Astrocyte (in vitro differentiated cells and primary cell): ENCODE results near the gene CXCR5. TPM values are rescaled to one million over a fixed set of nuclear protein-coding genes. Genes with fewer than 3 reads are reported as not detected.
A peak's percentile ranks its signal among the peaks of the same experiment; 100 is the strongest.

Experiments used
- DNase-seq: peaks from one replicate; pipeline ENCODE4 v3.0.0-alpha.2; 2010; ENCODE audit warnings: low read depth
- FAIRE-seq: peaks from 2 replicates; lab custom pipeline; 2011; peaks lifted over from hg19 to GRCh38; lab: Jason Lieb, UNC
- H2AFZ ChIP-seq: 2 replicates; pipeline ENCODE4 v1.6.0; 2012; ENCODE audit warnings: low read depth, low read length, inconsistent platforms
- H3K27ac ChIP-seq: 2 replicates; pipeline ENCODE4 v1.5.1; 2011; ENCODE audit warnings: low read depth, low read length, inconsistent platforms
- H3K27me3 ChIP-seq: 2 replicates; pipeline ENCODE4 v1.6.0; 2011; ENCODE audit warnings: low read length, inconsistent platforms; ENCODE audit not compliant: insufficient read depth
- H3K36me3 ChIP-seq: 2 replicates; pipeline ENCODE4 v1.5.1; 2011; ENCODE audit warnings: low read length, inconsistent platforms; ENCODE audit not compliant: insufficient read depth
- H3K4me1 ChIP-seq: 2 replicates; pipeline ENCODE4 v1.5.1; 2011; ENCODE audit warnings: low read length, inconsistent platforms; ENCODE audit not compliant: insufficient read depth
- H3K4me2 ChIP-seq: 2 replicates; pipeline ENCODE4 v1.6.0; 2012; ENCODE audit warnings: low read length, inconsistent platforms
- H3K4me3 ChIP-seq: 2 replicates; pipeline ENCODE4 v1.5.1; 2011; ENCODE audit warnings: low read depth, mild to moderate bottlenecking, low read length, inconsistent platforms; ENCODE audit not compliant: insufficient read depth
- H3K79me2 ChIP-seq: 2 replicates; pipeline ENCODE4 v1.6.0; 2012; ENCODE audit warnings: mild to moderate bottlenecking, low read length, inconsistent platforms; ENCODE audit not compliant: insufficient read depth
- H3K9ac ChIP-seq: 2 replicates; pipeline ENCODE4 v1.6.0; 2012; ENCODE audit warnings: mild to moderate bottlenecking, low read length, inconsistent platforms
- H3K9me3 ChIP-seq: 2 replicates; pipeline ENCODE4 v1.5.1; 2012; ENCODE audit warnings: low read depth, mild to moderate bottlenecking, low read length, inconsistent platforms; ENCODE audit not compliant: insufficient read depth
- H4K20me1 ChIP-seq: 2 replicates; pipeline ENCODE4 v1.6.0; 2012; ENCODE audit warnings: low read length, inconsistent platforms; ENCODE audit not compliant: insufficient read depth
- H3K27ac Mint-ChIP-seq: one replicate; pipeline ENCODE4 v1.8.0; 2021; ENCODE audit warnings: mild to moderate bottlenecking, mixed read lengths; ENCODE audit not compliant: unreplicated experiment
- H3K27me3 Mint-ChIP-seq: one replicate; pipeline ENCODE4 v1.8.0; 2021; ENCODE audit warnings: low read depth, mixed read lengths; ENCODE audit not compliant: unreplicated experiment
- H3K36me3 Mint-ChIP-seq: one replicate; pipeline ENCODE4 v1.8.0; 2021; ENCODE audit warnings: low read depth, mixed read lengths; ENCODE audit not compliant: unreplicated experiment
- H3K4me1 Mint-ChIP-seq: one replicate; pipeline ENCODE4 v1.8.0; 2021; ENCODE audit warnings: low read depth, mixed read lengths; ENCODE audit not compliant: unreplicated experiment
- H3K4me3 Mint-ChIP-seq: one replicate; pipeline ENCODE4 v1.8.0; 2021; ENCODE audit warnings: mild to moderate bottlenecking, moderate library complexity, mixed read lengths; ENCODE audit not compliant: unreplicated experiment
- H3K9me3 Mint-ChIP-seq: one replicate; pipeline ENCODE4 v1.8.0; 2021; ENCODE audit warnings: mild to moderate bottlenecking, mixed read lengths; ENCODE audit not compliant: unreplicated experiment
- EZH2 ChIP-seq: IDR thresholded peaks from 2 replicates; pipeline ENCODE4 v1.6.1; 2012; ENCODE audit warnings: mild to moderate bottlenecking, low read length, inconsistent platforms; ENCODE audit not compliant: insufficient read depth
- total RNA-seq: library from RNA; stranded (reverse); gene quantifications from 2 replicates; pipeline ENCODE4 v1.2.1, GENCODE V29; 2021
- TF ChIP-seq, protein P1 (sequence below): IDR thresholded peaks from 2 replicates; pipeline ENCODE4 v1.5.1; 2011; ENCODE audit warnings: low read depth, mild to moderate bottlenecking, inconsistent platforms, low read length, moderate library complexity; ENCODE audit not compliant: insufficient read depth

The CXCR5 gene
- total RNA-seq, 1 donor from 2014 or later: 0.07 TPM

DNA sequence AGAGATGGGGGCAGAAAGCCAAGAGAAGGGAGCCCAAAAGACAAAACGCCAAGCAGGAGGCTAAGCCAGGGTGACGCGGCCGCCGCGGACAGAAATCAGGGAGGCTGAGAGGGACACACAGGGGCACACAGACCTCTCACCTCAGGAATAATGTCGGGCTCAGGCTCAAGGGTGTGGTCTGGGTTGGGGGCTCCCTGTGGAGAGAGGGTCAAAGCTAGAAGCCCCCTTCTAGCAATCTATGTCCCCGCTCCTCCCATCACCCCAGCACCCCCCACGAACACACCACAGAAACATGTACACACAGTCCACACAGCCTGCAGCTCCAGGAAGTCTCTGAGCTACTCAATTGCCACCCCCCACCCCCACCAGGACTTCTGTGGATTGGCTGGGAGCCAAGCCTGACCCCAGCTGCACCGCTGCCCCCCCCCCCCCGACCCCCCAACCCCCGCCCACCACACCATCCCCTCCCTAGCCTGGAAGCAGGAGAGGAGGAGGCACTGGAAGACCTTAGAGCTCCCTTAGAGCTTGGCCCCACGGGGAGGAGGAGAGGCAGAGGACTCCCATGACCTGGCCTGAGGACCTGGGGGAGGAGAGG is 35.1 kb downstream of the CXCR5 start:
- no peak for FAIRE-seq
- no peak for TF ChIP-seq EZH2
- TF ChIP-seq, protein P1, sequence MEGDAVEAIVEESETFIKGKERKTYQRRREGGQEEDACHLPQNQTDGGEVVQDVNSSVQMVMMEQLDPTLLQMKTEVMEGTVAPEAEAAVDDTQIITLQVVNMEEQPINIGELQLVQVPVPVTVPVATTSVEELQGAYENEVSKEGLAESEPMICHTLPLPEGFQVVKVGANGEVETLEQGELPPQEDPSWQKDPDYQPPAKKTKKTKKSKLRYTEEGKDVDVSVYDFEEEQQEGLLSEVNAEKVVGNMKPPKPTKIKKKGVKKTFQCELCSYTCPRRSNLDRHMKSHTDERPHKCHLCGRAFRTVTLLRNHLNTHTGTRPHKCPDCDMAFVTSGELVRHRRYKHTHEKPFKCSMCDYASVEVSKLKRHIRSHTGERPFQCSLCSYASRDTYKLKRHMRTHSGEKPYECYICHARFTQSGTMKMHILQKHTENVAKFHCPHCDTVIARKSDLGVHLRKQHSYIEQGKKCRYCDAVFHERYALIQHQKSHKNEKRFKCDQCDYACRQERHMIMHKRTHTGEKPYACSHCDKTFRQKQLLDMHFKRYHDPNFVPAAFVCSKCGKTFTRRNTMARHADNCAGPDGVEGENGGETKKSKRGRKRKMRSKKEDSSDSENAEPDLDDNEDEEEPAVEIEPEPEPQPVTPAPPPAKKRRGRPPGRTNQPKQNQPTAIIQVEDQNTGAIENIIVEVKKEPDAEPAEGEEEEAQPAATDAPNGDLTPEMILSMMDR: no peak
- Histone ChIP-seq H3K79me2 (peaks cover 99% of the 10 kb centered on the region), H3K27ac (peak overlapping the region; percentile 93), H3K4me3 (peak overlapping the region; percentile 40), H3K4me2 (peak overlapping the region; percentile 98), H3K27me3 (no peaks in the 10 kb centered on the region), H3K36me3 (no peaks in the 10 kb centered on the region), H4K20me1 (peaks cover 51% of the 10 kb centered on the region), H3K9ac (peak overlapping the region; percentile 97), H2AFZ (no peak overlapping the region), H3K9me3 (no peaks in the 10 kb centered on the region), H3K4me1 (peaks cover 97% of the 10 kb centered on the region)
- Mint-ChIP-seq H3K27ac (peak overlapping the region; percentile 99), H3K4me1 (peaks cover 68% of the 10 kb centered on the region), H3K4me3 (peak overlapping the region; percentile 74), H3K27me3 (no peaks in the 10 kb centered on the region), H3K36me3 (peaks cover 2% of the 10 kb centered on the region), H3K9me3 (no peaks in the 10 kb centered on the region)
- peak; percentile 28 for DNase-seq

- TF ChIP-seq, protein P1: no peak
- Histone ChIP-seq H3K9me3 (no peaks in the 10 kb centered on the region), H3K4me3 (peak overlapping the region; percentile 96), H3K4me2 (peak overlapping the region; percentile 98), H3K36me3 (no peaks in the 10 kb centered on the region), H3K79me2 (peaks cover 91% of the 10 kb centered on the region), H2AFZ (no peak overlapping the region), H3K27ac (peak overlapping the region; percentile 93), H4K20me1 (peaks cover 63% of the 10 kb centered on the region), H3K27me3 (no peaks in the 10 kb centered on the region), H3K4me1 (peaks cover 78% of the 10 kb centered on the region), H3K9ac (peak overlapping the region; percentile 97)
- Mint-ChIP-seq H3K9me3 (no peaks in the 10 kb centered on the region), H3K4me3 (peak overlapping the region; percentile 85), H3K27me3 (no peaks in the 10 kb centered on the region), H3K4me1 (peaks cover 48% of the 10 kb centered on the region), H3K27ac (peak overlapping the region; percentile 96), H3K36me3 (peaks cover 2% of the 10 kb centered on the region)
- FAIRE-seq (no peak), DNase-seq (peak; percentile 58)
These were observed 37.6 kb downstream of the CXCR5 start for GRCh38 chr11:118921121-118921928.
